ENCODE measurements around the gene ERG.

ERG gene

DNA sequence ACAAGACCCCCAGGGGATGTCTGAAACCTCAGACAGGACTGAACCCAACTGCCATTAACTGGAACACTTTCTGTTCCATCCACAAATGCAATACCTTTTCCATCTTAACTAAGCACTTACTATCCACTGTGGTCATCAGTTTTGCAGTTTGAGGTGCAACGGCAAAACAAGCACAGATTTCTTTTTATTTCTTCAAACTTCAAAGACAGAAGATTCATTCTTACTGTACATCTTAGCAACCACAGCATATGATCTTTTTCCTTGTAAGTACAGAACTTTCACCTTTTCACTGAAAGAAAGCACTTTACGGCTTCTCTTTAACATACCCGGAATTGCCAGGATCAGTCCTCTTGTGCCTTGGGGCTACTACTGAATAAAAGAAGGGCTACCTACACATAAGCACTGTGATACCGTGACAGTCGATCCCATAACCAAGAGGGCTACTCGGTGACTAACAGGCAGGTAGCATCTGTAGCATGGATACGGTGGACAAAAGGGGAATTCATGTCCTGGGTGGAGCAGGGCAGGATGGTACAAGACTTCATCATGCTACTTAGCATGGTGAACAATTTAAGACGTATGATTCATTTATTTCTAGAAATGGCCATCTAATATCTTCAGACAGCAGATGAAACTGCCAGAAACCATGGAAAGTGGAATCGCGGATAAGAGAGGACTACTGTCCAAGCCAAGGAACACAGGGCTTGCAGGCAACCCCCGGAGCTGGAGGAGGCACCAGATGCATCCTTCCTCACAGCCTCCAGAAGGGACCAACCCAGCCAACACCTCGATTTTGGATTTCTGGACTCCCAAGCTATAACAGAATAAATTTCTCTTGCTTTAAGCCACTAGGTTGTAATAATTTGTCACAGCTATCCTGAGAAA, 18.4 kb downstream of the ERG start:
- no peaks in the 10 kb centered on the region for H3K36me3 ChIP-seq (ENCODE audit: control insufficient read depth, insufficient read depth, low read length)
- H3K4me3 ChIP-seq (replicated peaks; ENCODE audit: low read depth, low read length): no peak overlapping the region
- no peak for DNase-seq (ENCODE audit: extremely low read depth, insufficient read length)
- H3K27me3 ChIP-seq (replicated peaks; ENCODE audit: control insufficient read depth, insufficient read depth, low read length): no peaks in the 10 kb centered on the region; the same call in 1 of the 2 replicates
- TF ChIP-seq, protein P1, sequence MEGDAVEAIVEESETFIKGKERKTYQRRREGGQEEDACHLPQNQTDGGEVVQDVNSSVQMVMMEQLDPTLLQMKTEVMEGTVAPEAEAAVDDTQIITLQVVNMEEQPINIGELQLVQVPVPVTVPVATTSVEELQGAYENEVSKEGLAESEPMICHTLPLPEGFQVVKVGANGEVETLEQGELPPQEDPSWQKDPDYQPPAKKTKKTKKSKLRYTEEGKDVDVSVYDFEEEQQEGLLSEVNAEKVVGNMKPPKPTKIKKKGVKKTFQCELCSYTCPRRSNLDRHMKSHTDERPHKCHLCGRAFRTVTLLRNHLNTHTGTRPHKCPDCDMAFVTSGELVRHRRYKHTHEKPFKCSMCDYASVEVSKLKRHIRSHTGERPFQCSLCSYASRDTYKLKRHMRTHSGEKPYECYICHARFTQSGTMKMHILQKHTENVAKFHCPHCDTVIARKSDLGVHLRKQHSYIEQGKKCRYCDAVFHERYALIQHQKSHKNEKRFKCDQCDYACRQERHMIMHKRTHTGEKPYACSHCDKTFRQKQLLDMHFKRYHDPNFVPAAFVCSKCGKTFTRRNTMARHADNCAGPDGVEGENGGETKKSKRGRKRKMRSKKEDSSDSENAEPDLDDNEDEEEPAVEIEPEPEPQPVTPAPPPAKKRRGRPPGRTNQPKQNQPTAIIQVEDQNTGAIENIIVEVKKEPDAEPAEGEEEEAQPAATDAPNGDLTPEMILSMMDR (IDR thresholded peaks at IDR 0.05; ENCODE audit: insufficient read depth, low read length, poor library complexity, severe bottlenecking): no peak

GRCh38 chr21:38478782-38479181, 19.5 kb downstream of the ERG start:
- TF ChIP-seq, protein P1 (IDR thresholded peaks at IDR 0.05; ENCODE audit: insufficient read depth, low read length, poor library complexity, severe bottlenecking): no peak

DNA sequence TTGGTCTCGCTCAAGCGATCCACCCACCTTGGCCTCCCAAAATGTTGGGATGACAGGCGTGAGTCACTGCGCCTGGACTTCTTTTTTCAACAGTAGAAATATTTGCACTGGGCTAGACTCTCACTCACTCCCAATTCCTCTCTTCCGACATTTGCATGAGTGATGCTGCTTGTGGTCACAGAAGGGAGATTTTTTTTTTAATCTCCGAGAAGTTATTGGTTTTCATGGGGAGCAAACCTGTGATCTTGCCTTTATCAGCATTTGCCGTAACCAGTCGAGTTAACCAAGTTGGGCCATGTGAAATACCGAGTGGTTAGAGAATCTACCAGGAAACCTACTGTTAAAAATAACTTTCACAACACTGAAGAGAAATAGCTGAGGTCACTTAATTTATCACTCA, 21.1 kb downstream of the ERG start:
- no peaks in the 10 kb centered on the region for H3K36me3 ChIP-seq (ENCODE audit: control insufficient read depth, insufficient read depth, low read length)
- TF ChIP-seq, protein P1 (IDR thresholded peaks at IDR 0.05; ENCODE audit: insufficient read depth, low read length, poor library complexity, severe bottlenecking): no peak
- no peak for DNase-seq (ENCODE audit: extremely low read depth, insufficient read length)
- H3K4me3 ChIP-seq (replicated peaks; ENCODE audit: low read depth, low read length): no peak overlapping the region
- no peaks in the 10 kb centered on the region; the same call in 1 of the 2 replicates for H3K27me3 ChIP-seq (replicated peaks; ENCODE audit: control insufficient read depth, insufficient read depth, low read length)

More at GRCh38 chr21:38478782-38479181, 19.5 kb downstream of the ERG start:
- Histone ChIP-seq H3K36me3 (ENCODE audit: control insufficient read depth, insufficient read depth, low read length) (no peaks in the 10 kb centered on the region), H3K4me3 (replicated peaks; ENCODE audit: low read depth, low read length) (no peak overlapping the region), H3K27me3 (replicated peaks; ENCODE audit: control insufficient read depth, insufficient read depth, low read length) (no peaks in the 10 kb centered on the region; the same call in 1 of the 2 replicates)
- no peak for DNase-seq (ENCODE audit: extremely low read depth, insufficient read length)

GRCh38 chr21:38476385-38476784, 21.9 kb downstream of the ERG start:
- no peak for DNase-seq (ENCODE audit: extremely low read depth, insufficient read length)
- no peak overlapping the region for H3K4me3 ChIP-seq (replicated peaks; ENCODE audit: low read depth, low read length)
- no peaks in the 10 kb centered on the region; the same call in 1 of the 2 replicates for H3K27me3 ChIP-seq (replicated peaks; ENCODE audit: control insufficient read depth, insufficient read depth, low read length)
- TF ChIP-seq, protein P1 (IDR thresholded peaks at IDR 0.05; ENCODE audit: insufficient read depth, low read length, poor library complexity, severe bottlenecking): no peak
- no peaks in the 10 kb centered on the region for H3K36me3 ChIP-seq (ENCODE audit: control insufficient read depth, insufficient read depth, low read length)

DNA sequence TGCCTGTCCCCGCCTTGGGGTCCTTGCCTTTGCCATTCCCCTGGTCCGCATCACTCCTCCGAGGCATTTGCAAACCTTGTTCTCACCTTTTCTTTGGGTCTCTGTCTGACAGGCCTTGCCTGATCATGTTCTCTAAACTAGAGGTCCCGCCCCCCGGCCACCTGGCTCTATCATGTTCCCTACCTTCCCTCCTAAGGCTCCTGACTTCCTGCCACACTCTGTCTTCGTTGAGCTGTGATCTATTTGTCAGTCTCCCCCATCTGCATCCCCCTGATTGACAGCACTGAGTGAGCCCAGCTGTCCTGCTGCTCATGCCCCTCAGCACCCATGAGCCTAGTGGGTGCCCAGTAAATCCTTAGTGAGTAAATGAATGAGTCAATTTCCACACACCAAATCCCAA, 22.8 kb downstream of the ERG start:
- TF ChIP-seq, protein P1 (IDR thresholded peaks at IDR 0.05; ENCODE audit: insufficient read depth, low read length, poor library complexity, severe bottlenecking): no peak
- DNase-seq (ENCODE audit: extremely low read depth, insufficient read length): no peak
- no peaks in the 10 kb centered on the region for H3K36me3 ChIP-seq (ENCODE audit: control insufficient read depth, insufficient read depth, low read length)
- H3K27me3 ChIP-seq (replicated peaks; ENCODE audit: control insufficient read depth, insufficient read depth, low read length): no peaks in the 10 kb centered on the region; the same call in 1 of the 2 replicates
- H3K4me3 ChIP-seq (replicated peaks; ENCODE audit: low read depth, low read length): no peak overlapping the region

Data from GM06990 (cell line).